GM18511 (cell line): Measurements from ENCODE around the gene MOGAT2.
"Not testable (repeated sequence)": the region's sequence is repeated elsewhere in the genome, so short reads cannot be mapped to it uniquely, and the experiment has no call there.

Source experiments
- ATAC-seq: cut with Tn5 transposase; IDR thresholded peaks from one replicate; pipeline ENCODE4 v1.9.1; 2021; ENCODE audit warnings: mild to moderate bottlenecking, moderate library complexity; ENCODE audit not compliant: unreplicated experiment

The MOGAT2 gene

GRCh38 chr11:75748729-75749273 lies 31.2 kb downstream of the MOGAT2 start:
- ATAC-seq = not testable (repeated sequence)

GRCh38 chr11:75754933-75755332 lies 37.3 kb downstream of the MOGAT2 start:
- not testable (repeated sequence) for ATAC-seq

- no peak for ATAC-seq
Measured at GRCh38 chr11:75757651-75758050, 40.0 kb downstream of the MOGAT2 start.

DNA sequence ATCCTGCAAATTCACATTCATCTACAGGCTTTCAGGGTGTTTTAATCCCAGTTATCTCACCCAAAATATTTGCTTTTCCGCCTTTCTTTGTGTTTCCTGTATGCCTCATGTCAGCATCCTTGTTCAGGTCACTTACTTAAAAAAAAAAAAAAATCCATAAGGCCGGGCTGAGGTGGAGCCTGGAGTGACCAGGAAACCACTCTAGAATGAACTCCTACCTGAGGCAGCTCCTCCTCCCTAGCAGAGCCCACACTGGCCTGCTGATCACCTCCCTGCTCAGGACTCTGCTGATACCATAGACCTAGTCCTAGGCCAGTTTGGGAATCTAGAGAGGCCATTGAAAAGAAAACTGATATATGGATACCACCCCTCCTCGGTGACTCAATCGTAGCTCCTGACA lies 42.2 kb downstream of the MOGAT2 start:
- no peak for ATAC-seq

DNA sequence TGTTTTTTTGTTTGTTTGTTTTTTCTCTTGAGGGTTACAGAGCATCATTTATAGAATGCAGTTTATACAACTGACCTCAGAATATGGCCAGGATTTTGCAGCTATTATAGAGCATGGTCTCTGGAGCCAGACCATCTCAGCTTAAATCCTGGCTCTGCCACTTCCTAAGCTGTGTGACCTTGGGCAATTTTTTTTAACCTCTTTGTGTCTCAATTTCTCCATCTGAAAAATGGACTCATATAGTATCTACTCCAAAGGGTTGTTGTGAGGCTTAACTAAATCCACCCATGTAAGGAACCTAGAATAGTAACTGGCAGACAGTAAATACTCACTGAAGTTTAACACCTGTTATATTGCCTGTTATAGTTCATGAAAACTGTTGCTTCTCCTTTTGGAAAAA lies 42.6 kb downstream of the MOGAT2 start:
- ATAC-seq = no peak

DNA sequence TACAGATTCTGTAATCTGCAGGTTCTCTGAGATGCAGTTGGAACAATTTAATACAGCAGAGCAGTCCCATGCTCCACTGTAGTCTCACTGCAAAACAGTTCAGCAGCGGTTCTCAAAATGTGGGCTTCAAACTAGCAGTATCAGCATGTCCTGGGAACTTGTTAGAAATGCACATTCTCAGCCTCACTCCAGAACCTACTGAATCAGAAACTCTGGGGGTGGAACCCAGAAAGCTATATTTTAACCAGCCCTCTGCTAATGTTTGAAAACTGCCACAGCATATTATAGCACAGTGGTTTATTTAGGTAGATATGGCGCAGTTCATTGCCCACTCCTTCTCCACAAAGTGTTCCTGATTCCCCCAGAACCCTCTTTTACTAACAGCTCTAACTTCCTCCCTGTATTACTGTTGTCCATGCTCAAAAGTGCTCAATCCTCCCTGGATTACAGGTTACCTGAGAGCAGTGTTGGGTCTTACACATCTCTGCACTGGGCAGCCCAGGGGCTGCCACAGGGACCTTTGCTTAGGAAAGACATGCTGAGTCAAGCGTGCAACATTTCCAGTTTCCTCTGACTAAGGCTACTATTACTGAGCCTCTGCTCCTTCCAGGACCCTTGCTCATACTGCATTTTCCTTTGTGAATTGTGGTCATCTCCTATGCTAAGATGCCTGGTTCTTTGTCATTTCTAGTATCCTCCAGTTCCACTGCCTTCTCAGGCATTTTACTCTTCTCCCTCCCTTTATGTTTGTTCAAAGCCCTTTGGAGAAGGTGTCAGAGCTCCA lies 43.3 kb downstream of the MOGAT2 start:
- no peak for ATAC-seq

GRCh38 chr11:75762158-75762557 lies 44.5 kb downstream of the MOGAT2 start:
- no peak for ATAC-seq

- no peak for ATAC-seq
Measured at GRCh38 chr11:75762885-75763284, 45.2 kb downstream of the MOGAT2 start.

DNA sequence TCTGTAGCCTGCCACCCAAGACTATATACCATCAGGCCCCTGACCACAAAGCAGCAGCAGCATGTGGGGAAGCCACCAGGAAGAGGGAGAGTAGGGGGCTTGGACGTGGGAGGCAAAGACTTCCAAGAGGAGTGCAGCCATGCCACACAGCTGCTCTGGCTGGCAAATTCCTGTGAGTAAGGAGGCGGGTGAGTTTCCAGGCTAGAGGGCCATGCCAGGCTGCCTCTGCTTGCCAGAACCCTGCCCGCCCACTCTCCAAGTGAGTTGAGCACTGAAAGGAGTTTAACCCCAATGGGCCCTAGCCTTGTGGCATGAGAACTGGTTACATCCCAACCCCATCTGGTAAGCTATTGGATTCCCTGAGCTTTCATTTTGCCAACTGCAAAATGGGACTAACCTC lies 46.2 kb downstream of the MOGAT2 start:
- no peak for ATAC-seq

- ATAC-seq = no peak
Measured at GRCh38 chr11:75765116-75765515, 47.5 kb downstream of the MOGAT2 start.

DNA sequence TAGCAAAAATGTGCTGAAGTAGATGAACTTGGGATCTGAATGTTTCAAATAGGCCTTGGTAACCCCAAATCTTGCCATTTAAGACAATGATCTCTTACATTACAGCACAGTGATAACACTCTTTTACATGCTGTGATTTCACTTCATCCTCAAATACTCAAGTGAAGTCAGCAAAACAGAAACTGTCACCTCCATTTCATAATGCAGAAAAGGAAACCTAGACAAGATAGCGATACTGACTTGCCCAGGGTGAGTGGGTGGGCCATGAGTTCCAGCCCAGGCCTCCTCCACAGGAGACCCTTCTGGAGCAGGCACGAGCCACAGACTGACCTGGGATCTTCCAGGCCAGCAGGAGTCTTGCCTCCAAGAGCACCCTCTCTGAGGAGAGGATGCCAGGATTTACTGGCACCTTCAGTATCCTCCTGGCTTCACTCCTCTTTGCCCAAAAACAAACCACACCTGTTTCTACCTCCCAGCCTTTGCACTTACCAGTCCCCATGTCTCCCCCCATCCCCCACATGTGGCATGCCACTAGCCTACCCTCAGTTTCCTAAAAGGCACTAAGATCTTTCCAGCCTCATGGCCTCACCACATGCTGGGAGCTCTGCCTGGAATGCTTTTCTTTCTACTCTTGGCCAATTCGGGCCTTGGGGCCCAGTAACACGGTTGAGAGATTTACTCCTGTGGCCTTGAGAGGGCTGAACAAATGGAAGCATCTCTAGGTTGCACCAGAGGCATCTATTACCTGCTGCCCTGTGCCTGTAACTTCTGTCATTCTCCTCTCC lies 49.0 kb downstream of the MOGAT2 start:
- no peak for ATAC-seq

- ATAC-seq = no peak
Measured at GRCh38 chr11:75767228-75767572, 49.6 kb downstream of the MOGAT2 start.

- no peak for ATAC-seq
Measured at GRCh38 chr11:75767793-75768111, 50.1 kb downstream of the MOGAT2 start.

DNA sequence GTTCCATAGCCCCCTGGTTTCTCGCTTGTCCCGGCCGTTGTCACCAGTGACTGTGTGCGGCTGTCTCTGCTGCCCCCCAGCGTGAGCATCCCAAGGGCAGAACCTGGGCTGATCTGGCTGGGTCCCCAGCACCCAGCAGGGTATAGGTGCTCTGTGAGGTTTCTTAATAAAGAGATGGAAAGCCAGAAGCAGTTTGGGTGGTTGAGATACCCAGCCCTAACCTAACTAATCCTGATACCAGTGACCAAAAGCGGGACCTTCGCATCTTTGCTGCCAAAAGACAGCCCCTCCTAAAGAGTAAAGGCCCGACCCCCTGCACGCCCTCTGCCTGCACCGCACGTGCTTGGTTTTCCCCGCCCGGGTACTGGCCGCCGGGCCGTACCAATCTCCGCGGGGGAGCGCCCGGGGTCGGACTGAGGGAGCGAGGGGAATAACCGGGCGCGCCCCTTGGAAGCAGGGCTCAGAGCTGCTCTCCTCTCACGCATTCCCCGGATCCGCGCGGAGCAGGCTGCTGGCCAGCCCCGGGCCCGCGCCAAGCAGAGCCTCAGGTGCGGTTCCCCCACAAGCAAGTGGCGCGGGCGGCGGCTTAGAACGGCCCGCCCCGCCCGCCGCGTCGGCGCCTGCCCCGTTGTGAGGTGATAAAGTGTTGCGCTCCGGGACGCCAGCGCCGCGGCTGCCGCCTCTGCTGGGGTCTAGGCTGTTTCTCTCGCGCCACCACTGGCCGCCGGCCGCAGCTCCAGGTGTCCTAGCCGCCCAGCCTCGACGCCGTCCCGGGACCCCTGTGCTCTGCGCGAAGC lies 50.7 kb downstream of the MOGAT2 start, which contains the start of gene DGAT2:
DGAT2 (plus strand) TSS at position 667 of the 797 bp plus-strand sequence. CDS start 214 bp downstream, outside the sequence.
- ATAC-seq = peak; percentile 74

- ATAC-seq = no peak
Measured at GRCh38 chr11:75768909-75769771, 51.5 kb downstream of the MOGAT2 start.

DNA sequence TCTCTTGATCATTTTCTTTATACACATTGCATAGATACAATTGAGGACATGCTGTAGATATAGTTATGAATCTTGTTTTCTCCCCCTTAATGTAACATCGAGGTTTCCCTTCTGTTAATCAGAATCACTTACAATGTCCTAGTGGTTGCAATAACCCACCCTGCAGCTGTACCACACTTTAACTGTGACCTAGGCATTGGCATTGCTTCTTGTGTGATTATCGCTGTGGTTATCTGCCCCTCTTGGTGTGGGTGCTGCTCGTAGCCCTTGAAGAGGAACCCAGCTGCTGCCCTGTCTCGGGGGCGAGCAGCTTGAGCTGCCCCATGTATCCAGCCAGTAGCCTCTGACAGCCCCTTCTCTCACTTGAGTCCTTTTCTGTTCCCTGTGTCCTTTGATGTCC lies 52.5 kb downstream of the MOGAT2 start:
- no peak for ATAC-seq

GRCh38 chr11:75771646-75772410 lies 54.2 kb downstream of the MOGAT2 start:
- no peak for ATAC-seq

- peak; percentile 92 for ATAC-seq
Measured at GRCh38 chr11:75773595-75774353, 56.1 kb downstream of the MOGAT2 start.

DNA sequence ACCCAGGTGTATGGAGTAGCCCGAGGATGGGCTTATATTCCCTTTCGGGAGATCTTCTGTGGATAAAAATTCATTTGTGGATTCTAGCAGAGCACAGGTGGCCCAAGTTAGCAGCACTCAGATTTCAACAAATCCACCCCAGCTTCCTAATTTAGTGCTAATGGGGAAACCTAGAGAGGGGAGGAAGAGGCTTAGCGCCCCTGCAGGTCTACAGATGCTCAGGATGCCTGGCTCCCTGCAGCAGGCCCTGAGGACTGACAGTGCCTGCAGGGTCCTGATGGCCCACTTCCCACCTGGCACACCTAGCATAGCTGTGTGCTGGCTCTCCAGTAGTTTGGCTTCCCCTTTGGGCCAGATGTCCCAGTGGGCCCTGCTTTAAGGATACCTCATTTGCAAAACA lies 57.4 kb downstream of the MOGAT2 start:
- no peak for ATAC-seq
